Endodermal cell (in vitro differentiated cells): ENCODE results near the gene BMP8A. TPM values are rescaled to one million over a fixed set of nuclear protein-coding genes. Genes with fewer than 3 reads are reported as not detected.

ENCODE experiments used
- DNase-seq: peaks from one replicate; pipeline ENCODE4 v3.0.0-alpha.2; 2017
- H3K27ac ChIP-seq: 2 replicates; pipeline ENCODE4 v1.5.1; 2013; ENCODE audit warnings: mild to moderate bottlenecking, low read depth, low read length, moderate library complexity
- H3K27me3 ChIP-seq: 2 replicates; pipeline ENCODE4 v1.6.1; 2013; ENCODE audit warnings: mild to moderate bottlenecking, low read length, moderate library complexity; ENCODE audit not compliant: insufficient read depth, control insufficient read depth, poor library complexity, severe bottlenecking
- H3K36me3 ChIP-seq: 2 replicates; pipeline ENCODE4 v1.7.0; 2013; ENCODE audit warnings: mild to moderate bottlenecking, low read length, moderate library complexity; ENCODE audit not compliant: control insufficient read depth, insufficient read depth
- H3K4me1 ChIP-seq: one replicate; pipeline ENCODE4 v1.7.0; 2013; ENCODE audit warnings: low read length; ENCODE audit not compliant: control insufficient read depth, insufficient read depth
- H3K4me3 ChIP-seq: 2 replicates; pipeline ENCODE4 v1.5.1; 2013; ENCODE audit warnings: mild to moderate bottlenecking, low read length, moderate library complexity
- H3K9ac ChIP-seq: 2 replicates; pipeline ENCODE4 v1.6.1; 2013; ENCODE audit warnings: mild to moderate bottlenecking, low read length, moderate library complexity; ENCODE audit not compliant: poor library complexity, severe bottlenecking; ENCODE audit errors: extremely low read depth
- H3K9me3 ChIP-seq: 2 replicates; pipeline ENCODE4 v1.6.1; 2013; ENCODE audit warnings: mild to moderate bottlenecking, low read length, moderate library complexity; ENCODE audit not compliant: control insufficient read depth
- H3K27ac Mint-ChIP-seq: 2 replicates; pipeline ENCODE4 v1.8.0; 2020; ENCODE audit warnings: mixed read lengths
- H3K27me3 Mint-ChIP-seq: 2 replicates; pipeline ENCODE4 v1.8.0; 2021; ENCODE audit warnings: mild to moderate bottlenecking, mixed read lengths; ENCODE audit not compliant: insufficient read depth
- H3K36me3 Mint-ChIP-seq: 2 replicates; pipeline ENCODE4 v1.8.0; 2020; ENCODE audit warnings: low read depth, mixed read lengths
- H3K4me1 Mint-ChIP-seq: 2 replicates; pipeline ENCODE4 v1.8.0; 2020; ENCODE audit warnings: mixed read lengths
- H3K4me3 Mint-ChIP-seq: 2 replicates; pipeline ENCODE4 v1.8.0; 2020; ENCODE audit warnings: mild to moderate bottlenecking, moderate library complexity, mixed read lengths
- H3K9me3 Mint-ChIP-seq: 2 replicates; pipeline ENCODE4 v1.8.0; 2020; ENCODE audit warnings: mild to moderate bottlenecking, mixed read lengths
- WGBS, 2 experiments: methylation state at CpG; one replicate each; pipeline versions ENCODE4 v1.1.5 to v1.1.7; 2013; ENCODE audit warnings: missing lambda C conversion rate in 2 of 2, mixed read lengths in 1 of 2; ENCODE audit not compliant: insufficient coverage in 1 of 2, insufficient read length in 1 of 2; 5-methylcytosine and 5-hydroxymethylcytosine counted together
- total RNA-seq, 2 donors: library from RNA; stranded (reverse); fragmentation: NEBNext Ultra II Directional in 1 of 2; extraction: Animal tissue kit (Norgen Biotek cat#: 25700) in 1 of 2; gene quantifications; 2 replicates in 1 of 2; 3 replicates in 1 of 2; pipeline ENCODE4 v1.2.1, GENCODE V29; 2021
- TF ChIP-seq, protein P1 (sequence below): fragments of 200-600 bp; sonication (generic); conservative IDR thresholded peaks from 2 replicates; pipeline ENCODE4 v1.5.0; 2021; ENCODE audit warnings: antibody characterized with exemption, mild to moderate bottlenecking

BMP8A gene
- total RNA-seq, 2 donors from 2014 or later = 0.66 to 0.75 TPM

DNA sequence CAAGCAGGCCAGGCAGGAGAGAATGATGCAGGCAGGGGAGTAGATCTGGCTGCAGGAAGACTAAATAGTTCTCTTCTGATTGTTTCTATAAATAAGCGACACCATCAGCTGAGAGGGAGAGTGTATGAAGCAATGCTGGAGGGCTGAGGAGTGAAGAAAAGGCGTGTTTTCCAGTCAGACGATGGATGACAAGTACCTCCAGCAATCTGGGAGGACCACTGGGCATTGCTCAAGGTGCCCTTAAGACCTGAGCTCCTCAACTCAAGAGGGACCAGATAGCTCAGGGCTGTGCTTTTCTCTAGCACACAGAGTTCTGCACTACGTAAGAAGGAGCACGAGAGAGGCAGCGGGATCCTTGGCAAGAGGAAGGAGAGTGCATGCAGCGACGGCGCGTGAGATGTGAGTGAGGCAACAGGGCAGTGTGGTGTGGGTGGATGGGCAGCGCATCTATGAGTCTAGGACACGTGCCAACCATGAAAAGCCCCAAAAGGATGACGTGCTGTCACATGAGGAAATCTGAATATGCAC lies 49.1 kb downstream of the BMP8A start:
- no peak for DNase-seq
- H3K27me3 ChIP-seq = no peaks in the 10 kb centered on the region
- H3K27me3 Mint-ChIP-seq = no peaks in the 10 kb centered on the region
- peaks cover 26% of the 10 kb centered on the region for H3K36me3 ChIP-seq
- H3K36me3 Mint-ChIP-seq = peaks cover 26% of the 10 kb centered on the region
- TF ChIP-seq, protein P1, sequence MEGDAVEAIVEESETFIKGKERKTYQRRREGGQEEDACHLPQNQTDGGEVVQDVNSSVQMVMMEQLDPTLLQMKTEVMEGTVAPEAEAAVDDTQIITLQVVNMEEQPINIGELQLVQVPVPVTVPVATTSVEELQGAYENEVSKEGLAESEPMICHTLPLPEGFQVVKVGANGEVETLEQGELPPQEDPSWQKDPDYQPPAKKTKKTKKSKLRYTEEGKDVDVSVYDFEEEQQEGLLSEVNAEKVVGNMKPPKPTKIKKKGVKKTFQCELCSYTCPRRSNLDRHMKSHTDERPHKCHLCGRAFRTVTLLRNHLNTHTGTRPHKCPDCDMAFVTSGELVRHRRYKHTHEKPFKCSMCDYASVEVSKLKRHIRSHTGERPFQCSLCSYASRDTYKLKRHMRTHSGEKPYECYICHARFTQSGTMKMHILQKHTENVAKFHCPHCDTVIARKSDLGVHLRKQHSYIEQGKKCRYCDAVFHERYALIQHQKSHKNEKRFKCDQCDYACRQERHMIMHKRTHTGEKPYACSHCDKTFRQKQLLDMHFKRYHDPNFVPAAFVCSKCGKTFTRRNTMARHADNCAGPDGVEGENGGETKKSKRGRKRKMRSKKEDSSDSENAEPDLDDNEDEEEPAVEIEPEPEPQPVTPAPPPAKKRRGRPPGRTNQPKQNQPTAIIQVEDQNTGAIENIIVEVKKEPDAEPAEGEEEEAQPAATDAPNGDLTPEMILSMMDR = no peak
- H3K4me1 ChIP-seq = no peaks in the 10 kb centered on the region
- no peaks in the 10 kb centered on the region for H3K9me3 Mint-ChIP-seq
- WGBS, 2 experiments = 94% methylated on average over 13 of the region's 13 CpGs
- no peak overlapping the region for H3K27ac Mint-ChIP-seq
- H3K27ac ChIP-seq = no peak overlapping the region
- no peak overlapping the region for H3K9ac ChIP-seq
- H3K4me3 Mint-ChIP-seq = no peak overlapping the region
- no peak overlapping the region for H3K4me3 ChIP-seq
- peaks cover 1% of the 10 kb centered on the region for H3K4me1 Mint-ChIP-seq
- H3K9me3 ChIP-seq = no peaks in the 10 kb centered on the region

DNA sequence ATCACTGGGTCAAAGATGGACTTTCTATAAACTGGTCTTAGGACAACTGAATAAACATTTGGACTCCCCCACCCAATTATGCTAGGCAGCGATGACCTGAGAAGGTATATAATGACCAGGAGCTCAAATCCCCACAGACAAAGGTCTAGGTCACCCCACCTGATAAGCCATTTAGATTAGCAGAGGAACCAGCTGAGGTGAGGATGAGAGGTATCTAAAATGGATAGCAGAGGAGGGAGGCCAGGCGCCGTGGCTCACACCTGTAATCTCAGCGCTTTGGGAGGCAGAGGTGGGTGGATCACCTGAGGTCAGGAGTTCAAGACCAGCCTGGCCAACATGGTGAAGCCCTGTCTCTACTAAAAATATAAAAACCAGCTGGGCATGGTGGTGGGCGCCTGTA lies 51.5 kb downstream of the BMP8A start:
- Mint-ChIP-seq H3K27ac (no peak overlapping the region), H3K27me3 (no peaks in the 10 kb centered on the region), H3K9me3 (no peaks in the 10 kb centered on the region), H3K4me1 (peaks cover 1% of the 10 kb centered on the region), H3K36me3 (peaks cover 29% of the 10 kb centered on the region), H3K4me3 (no peak overlapping the region)
- no peak overlapping the region for H3K27ac ChIP-seq
- no peaks in the 10 kb centered on the region for H3K9me3 ChIP-seq
- TF ChIP-seq, protein P1 = no peak
- no peak overlapping the region for H3K9ac ChIP-seq
- H3K4me3 ChIP-seq = no peak overlapping the region
- no peaks in the 10 kb centered on the region for H3K4me1 ChIP-seq
- WGBS, 2 experiments = 79 to 80% methylated on average over 1 to 5 of the region's 5 CpGs
- H3K36me3 ChIP-seq = peaks cover 35% of the 10 kb centered on the region
- peak; percentile 61 for DNase-seq
- no peaks in the 10 kb centered on the region for H3K27me3 ChIP-seq

DNA sequence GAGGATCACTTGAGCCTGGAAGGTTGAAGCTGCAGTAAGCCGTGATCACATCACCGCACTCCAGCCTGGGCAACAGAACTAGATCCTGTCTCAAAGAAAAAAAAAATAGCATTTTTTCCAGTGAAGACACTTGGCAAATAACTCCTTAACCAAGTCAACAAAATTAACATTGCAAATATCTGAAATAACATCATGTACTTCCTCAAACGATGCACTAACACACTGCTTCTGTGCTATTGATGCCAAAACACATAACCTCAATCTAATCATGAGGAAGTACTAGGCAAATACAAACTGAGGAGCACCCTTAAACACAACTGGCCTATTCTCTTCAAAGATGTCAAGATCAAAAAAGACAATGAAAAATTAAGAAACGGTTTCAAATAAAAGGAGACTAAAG lies 52.9 kb downstream of the BMP8A start:
- no peak overlapping the region for H3K4me3 ChIP-seq
- 96% methylated on average over 3 to 4 of the region's 4 CpGs for WGBS, 2 experiments
- no peak overlapping the region for H3K27ac ChIP-seq
- no peak for DNase-seq
- H3K27me3 Mint-ChIP-seq = no peaks in the 10 kb centered on the region
- no peaks in the 10 kb centered on the region for H3K4me1 ChIP-seq
- TF ChIP-seq, protein P1 = no peak
- no peak overlapping the region for H3K27ac Mint-ChIP-seq
- no peak overlapping the region for H3K4me3 Mint-ChIP-seq
- H3K9me3 Mint-ChIP-seq = no peaks in the 10 kb centered on the region
- peaks cover 1% of the 10 kb centered on the region for H3K4me1 Mint-ChIP-seq
- no peaks in the 10 kb centered on the region for H3K9me3 ChIP-seq
- peaks cover 32% of the 10 kb centered on the region for H3K36me3 ChIP-seq
- no peaks in the 10 kb centered on the region for H3K27me3 ChIP-seq
- no peak overlapping the region for H3K9ac ChIP-seq
- peaks cover 22% of the 10 kb centered on the region for H3K36me3 Mint-ChIP-seq
